GM19240 (cell line): ENCODE results near the gene AGAP1.

Experiments
- DNase-seq: peaks from one replicate; pipeline ENCODE4 v3.0.0; 2011; ENCODE audit warnings: low spot score; ENCODE audit not compliant: insufficient read length

AGAP1 gene

GRCh38 chr2:235685024-235685721 lies 191.3 kb downstream of the AGAP1 start:
- no peak for DNase-seq

- DNase-seq: no peak
Measured at GRCh38 chr2:235688511-235689426, 194.9 kb downstream of the AGAP1 start.

GRCh38 chr2:235689427-235689853 lies 195.6 kb downstream of the AGAP1 start:
- DNase-seq: no peak

GRCh38 chr2:235690082-235690808 lies 196.4 kb downstream of the AGAP1 start:
- no peak for DNase-seq

GRCh38 chr2:235690809-235691450 lies 197.1 kb downstream of the AGAP1 start:
- DNase-seq: no peak

- no peak for DNase-seq
Measured at GRCh38 chr2:235692076-235692475, 198.2 kb downstream of the AGAP1 start.

- DNase-seq: no peak
Measured at GRCh38 chr2:235692671-235693171, 198.9 kb downstream of the AGAP1 start.

- DNase-seq: no peak
Measured at GRCh38 chr2:235693279-235693678, 199.4 kb downstream of the AGAP1 start.

GRCh38 chr2:235694721-235695601 lies 201.1 kb downstream of the AGAP1 start:
- DNase-seq: no peak

GRCh38 chr2:235695602-235695895 lies 201.7 kb downstream of the AGAP1 start:
- DNase-seq: no peak

- DNase-seq: no peak
Measured at GRCh38 chr2:235697041-235697440, 203.2 kb downstream of the AGAP1 start.

GRCh38 chr2:235698028-235698427 lies 204.2 kb downstream of the AGAP1 start:
- DNase-seq: no peak

- DNase-seq: no peak
Measured at GRCh38 chr2:235698491-235698890, 204.6 kb downstream of the AGAP1 start.

GRCh38 chr2:235699576-235699975 lies 205.7 kb downstream of the AGAP1 start:
- DNase-seq: no peak

GRCh38 chr2:235701206-235701981 lies 207.6 kb downstream of the AGAP1 start:
- DNase-seq: no peak

- DNase-seq: no peak
Measured at GRCh38 chr2:235702186-235702585, 208.3 kb downstream of the AGAP1 start.

- DNase-seq: no peak
Measured at GRCh38 chr2:235703711-235704295, 210.0 kb downstream of the AGAP1 start.

GRCh38 chr2:235705296-235705695 lies 211.5 kb downstream of the AGAP1 start:
- no peak for DNase-seq

- no peak for DNase-seq
Measured at GRCh38 chr2:235706506-235706905, 212.7 kb downstream of the AGAP1 start.
